Stimulated activated CD4-positive, alpha-beta T cell treated with anti-CD3 and anti-CD28 coated beads, Interleukin-12 subunit alpha, Interleukin-12 subunit beta, amount 100 ng/mL, for 48 hours (primary cell): ENCODE results near the gene CABP7.
"Not testable (repeated sequence)": the region's sequence is repeated elsewhere in the genome, so short reads cannot be mapped to it uniquely, and the experiment has no call there.

Experiments
- DNase-seq, 3 donors: peaks; one replicate each; pipeline ENCODE4 v3.0.0-alpha.2; 2020; ENCODE audit warnings: low read depth in 2 of 3, low spot score in 1 of 3

CABP7 gene

DNA sequence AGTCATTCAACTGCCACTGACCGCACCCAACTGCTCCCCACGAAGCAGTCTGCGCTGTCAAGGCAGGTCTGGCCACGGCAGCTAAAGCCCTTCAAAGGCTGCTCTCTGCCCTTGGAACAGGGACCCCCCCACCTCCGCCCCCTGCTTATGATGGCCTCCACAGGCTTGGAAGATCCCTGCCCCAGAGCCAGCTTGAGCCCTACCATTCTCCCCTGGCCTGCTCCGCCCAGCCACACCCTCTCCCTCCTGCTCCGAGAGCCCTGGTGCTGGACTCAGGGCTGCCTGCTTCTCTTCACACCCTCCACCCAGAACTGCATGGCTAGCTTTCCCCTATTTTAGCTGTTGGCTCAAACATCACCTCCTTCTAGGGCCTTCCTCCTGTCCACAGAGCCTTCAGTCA lies 28.0 kb downstream of the CABP7 start:
- no peak for DNase-seq

DNA sequence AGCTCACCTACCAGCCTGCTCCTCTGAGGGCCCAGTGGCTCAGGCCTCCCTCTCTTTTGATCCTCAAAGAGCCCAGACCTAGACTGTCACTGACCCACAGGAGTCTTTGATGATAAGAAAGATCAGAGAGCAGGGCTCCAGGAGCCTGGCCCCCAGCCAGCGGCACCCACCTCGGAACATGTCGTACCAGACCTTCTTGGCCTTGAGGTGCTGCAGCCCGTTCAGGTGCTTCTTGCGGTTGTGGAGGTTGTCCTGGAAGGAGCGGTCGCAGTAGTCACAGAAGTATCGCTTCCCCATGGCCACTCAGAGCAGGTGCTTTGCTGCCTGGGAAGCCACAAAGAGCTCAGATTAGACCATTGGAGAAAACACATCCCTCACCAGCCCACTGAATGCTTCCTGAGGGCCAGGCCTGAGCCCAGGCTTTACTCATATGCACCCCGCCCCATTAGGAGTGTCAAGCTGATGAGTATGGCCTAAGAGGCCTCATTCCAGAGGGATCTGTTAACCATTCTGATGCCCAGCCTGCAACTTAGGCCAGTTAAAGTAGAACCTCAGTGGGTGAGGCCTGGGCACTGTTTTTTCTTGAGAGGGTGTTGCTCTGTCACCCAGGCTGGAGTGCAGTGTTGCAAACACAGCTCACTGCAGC lies 28.6 kb downstream of the CABP7 start:
- no peak for DNase-seq

DNA sequence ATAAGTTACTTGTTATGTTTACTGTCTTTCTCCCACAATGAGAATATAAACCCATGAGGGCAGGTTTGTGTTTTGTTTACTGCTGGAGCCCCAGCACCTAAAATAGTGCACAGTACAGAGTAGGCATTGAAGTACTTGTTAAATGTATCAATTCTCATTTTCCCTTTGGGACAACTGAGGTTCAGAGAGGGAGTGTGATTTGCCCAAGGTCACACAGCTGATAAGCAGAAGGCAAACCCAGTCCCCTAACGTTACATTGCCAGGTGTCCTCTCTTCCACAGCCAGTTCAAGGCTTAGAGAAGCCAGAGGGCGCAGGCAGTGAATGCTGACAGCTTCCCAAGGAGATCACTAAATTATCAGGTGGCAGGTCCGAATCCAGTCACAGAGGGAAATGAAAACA lies 30.2 kb downstream of the CABP7 start:
- DNase-seq = no peak

DNA sequence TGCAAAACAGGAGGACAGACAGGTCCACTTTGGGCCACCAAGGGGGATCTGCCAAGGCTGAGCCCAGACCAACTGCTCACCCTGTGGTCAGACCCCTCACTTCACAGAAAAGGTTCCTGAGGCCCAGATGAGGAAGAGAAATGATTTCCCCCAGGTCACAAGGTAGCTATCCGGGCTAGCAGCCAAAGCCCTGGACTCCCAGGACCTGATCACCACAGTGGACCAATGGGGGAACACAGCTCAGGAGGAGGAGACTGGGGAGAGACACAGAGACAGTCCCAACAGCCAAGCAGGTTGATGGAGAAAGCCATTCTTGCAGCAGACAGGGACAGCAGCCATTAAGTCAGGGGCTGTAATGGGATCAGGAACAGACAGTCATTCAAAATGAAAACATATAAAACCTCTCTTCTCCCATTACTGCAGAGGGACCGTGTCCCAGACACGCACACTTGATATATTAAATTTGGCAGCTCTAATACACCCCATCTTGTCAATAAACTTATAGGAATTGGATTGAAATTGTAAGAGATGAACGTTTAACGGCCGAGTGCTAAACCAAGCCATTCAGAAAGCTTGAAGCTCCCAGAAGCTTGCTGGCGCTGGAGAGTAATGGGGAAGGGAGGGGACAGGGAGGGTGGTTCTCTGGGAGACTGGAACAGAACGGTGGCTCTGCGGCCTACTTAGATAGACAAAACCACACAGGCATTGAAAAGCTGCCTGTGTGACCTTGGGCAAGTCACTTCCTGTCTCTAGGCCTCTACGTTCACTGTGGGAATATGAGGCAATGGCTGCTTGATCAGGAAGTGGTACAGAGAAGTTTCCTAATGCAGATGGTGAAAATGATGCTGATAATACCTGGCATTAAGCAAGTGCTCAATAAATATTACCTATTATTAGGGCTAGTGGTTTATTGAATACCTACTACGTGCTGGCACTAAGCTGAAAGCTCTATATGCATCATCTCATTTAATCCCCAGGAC lies 31.0 kb downstream of the CABP7 start:
- DNase-seq = no peak

DNA sequence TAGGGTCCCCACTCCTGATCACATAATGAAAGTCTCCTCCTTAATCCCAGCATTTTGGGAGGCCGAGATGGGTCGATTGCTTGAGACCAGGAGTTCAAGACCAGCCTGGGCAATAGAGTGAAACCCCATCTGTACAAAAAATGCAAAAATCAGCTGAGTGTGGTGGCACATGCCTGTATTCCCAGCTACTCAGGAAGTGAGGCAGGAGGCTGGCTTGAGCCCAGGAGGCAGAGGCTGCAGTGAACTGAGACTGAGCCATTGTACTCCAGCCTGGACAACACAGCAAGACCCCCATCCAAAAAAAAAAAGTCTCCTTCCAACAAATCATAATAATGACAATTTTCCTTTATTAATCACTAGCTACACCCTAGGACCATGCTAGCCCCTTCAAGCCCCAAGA lies 31.9 kb downstream of the CABP7 start:
- DNase-seq = no peak

DNA sequence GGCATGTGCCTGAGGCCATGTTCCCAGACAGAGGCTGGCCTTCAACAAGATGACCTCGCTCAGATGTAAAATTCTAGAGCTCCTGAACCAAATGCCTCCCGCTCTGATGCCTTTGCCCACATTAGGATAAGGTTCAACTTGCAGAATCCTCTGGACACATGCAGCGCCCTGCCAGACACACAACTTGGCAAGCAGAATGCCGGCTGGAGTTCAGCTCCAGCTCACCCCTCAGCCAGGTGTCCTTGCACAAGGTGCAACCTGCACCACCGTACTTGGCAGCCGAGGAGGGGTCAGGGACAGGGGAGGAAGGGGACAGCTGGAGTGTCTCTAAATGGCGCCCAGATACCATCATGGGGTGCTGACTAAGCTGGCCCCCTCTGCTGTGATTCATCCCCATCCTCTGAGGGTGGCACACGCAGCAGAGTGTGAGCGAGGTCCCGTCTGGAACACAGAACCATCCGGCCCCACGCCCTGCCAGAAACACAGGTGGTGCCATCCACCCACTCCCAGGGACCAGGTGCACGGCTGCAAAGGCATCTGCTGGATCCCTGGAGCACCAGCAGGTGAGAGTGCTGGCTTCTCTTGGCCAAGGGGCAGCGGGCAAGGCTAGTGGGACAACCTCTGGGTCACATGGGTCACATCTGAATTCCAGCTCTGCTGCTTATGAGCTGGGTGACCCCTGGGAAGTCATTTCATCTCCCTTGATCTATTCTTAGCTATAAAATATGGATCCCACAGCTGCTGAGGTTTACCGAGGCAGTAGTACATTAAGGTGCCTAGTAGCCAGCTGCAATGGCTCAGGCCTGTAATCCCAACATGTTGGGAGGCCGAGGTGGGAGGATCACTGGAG lies 34.2 kb downstream of the CABP7 start:
- no peak for DNase-seq

DNA sequence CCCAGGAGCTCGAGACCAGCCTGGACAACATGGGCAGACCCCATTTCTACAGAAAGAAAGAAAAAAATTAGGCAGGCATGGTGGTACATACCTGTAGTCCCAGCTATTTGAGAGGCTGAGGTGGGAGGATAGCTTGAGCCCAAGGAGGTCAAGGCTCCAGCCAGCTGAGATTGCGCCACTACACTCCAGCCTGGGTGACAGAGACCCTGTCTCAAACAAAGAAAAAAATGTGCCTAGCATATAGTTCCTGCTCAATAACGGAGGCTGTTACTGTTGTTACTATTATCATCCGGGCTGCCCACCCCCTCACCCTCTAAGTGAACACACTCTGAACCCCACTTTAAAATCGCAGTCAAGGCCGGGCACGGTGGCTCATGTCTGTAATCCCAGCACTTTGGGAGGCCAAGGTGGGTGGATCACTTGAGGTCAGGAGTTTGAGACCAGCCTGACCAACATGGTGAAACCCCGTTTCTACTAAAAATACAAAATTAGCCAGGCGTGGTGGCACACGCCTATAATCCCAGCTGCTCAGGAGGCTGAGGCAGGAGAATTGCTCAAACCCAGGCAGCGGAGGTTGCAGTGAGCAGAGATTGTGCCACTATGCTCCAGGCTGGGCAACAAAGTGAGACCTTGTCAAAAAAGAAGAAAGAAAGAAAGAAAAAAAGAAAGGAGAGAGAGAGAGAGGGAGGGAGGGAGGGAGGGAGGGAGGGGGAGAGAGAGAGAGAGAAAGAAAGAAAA lies 35.0 kb downstream of the CABP7 start:
- not testable (repeated sequence) for DNase-seq

DNA sequence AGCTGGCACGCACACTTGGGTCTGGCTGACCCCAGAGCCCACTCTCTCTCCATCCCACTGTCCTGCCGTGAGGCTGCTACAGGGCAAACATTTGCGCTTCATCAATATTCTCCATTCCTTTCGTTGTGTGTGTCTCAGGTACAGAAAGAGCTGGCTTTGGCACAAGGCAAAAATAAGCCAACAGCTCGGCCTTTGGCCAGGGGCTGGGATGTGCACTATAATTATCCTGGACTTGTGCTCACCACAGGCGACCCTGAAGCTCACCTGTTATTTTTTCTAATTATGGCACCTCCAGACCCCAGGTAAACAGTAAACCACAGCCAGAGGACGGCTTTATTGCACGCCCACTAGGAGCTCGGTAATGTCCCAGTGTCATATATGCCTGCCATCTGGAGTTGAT lies 36.1 kb downstream of the CABP7 start:
- no peak for DNase-seq

DNA sequence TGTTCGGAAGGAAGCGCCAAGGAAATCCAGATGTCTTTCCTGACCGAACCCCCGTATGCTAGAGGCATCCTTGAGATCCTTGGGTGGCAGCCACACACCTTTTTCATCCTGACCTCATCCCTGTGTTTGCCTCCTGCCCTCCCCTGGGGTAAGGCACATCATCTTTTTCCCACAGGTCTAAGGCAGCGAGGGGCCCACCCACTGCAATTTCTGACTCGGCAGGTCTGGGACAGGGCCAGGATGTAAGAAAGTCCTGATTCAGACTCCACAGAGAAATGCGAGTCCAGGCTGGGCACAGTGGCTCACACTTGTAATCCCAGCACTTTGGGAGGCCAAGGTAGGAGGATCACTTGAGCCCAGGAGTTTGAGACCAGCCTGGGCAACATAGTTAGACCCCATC lies 36.5 kb downstream of the CABP7 start:
- DNase-seq = no peak

DNA sequence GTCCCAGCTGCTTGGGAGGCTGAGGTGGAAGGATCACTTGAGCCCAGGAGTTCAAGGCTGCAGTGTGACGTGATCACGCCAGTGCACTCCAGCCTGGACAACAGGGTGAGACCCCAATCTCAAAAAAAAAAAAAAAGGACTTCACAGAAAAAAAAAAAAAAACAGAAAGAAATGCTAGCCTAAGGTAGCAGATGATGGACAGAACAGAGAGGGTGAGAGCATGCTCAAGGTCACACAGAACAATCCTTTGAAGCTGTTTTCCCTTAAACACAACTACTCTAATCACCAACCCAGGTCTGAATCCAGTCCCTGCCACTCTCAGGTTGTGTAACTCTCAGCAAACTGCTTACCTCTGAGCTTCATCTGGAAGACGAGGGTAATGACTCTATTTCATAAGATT lies 37.3 kb downstream of the CABP7 start:
- DNase-seq = no peak

DNA sequence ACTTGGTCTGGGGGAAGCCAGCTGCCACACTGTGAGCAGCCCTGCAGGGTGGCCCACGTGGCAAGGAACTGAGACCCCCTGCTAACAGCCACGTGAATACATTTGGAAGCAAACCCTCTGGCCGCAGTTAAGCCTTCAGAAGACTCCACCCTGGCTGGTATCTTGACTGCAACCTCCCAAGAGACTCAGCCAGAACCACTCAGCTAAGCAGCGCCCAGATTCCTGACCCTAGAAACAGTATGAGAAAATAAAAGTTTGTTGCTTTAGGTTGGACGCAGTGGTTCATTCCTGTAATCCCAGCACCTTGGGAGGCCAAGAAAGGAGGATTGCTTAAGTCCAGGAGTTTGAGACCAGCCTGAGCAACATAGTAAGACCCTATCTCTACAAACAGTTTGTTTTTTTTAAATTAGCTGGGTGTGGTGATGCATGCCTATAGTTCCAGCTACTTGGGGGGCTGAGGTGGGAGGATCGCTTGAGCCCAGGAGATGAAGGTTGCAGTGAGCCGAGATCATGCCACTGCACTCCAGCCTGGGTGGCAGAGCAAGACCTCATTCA lies 38.3 kb downstream of the CABP7 start:
- DNase-seq = no peak

DNA sequence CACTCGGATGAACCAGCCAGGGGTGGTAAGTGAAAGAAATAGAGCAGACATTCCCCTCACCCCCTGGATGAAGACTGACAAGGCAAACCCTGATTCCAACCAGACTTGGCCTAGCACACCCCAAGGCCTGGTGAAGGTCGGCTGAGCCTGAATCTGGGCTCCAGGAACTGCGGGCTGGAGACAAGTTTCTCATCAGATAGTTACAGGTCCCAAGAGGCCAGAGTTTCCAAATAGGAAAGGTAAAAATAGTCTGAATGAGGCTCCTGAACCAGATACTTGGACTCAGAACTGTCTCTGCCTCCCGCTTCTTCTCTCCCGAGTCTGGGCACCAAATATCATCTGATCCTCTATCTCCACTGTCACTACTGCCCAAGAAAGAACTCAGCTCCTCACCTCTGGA lies 39.2 kb downstream of the CABP7 start:
- no peak for DNase-seq

DNA sequence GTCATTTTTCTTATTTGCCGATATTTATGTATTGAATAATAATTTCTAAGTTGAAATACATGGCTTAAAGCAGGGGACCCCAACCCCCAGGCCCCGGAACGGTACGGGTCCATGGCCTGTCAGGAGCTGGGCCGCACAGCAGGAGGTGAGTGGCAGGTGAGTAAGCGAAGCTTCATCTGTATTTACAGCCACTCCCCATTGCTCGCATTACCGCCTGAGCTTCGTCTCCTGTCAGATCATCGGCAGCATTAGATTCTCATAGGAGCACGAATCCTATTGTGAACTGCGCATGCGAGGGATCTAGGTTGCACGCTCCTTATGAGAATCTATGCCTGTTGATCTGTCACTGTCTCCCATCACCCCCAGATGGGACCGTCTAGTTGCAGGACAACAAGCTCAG lies 42.5 kb downstream of the CABP7 start:
- DNase-seq = no peak

DNA sequence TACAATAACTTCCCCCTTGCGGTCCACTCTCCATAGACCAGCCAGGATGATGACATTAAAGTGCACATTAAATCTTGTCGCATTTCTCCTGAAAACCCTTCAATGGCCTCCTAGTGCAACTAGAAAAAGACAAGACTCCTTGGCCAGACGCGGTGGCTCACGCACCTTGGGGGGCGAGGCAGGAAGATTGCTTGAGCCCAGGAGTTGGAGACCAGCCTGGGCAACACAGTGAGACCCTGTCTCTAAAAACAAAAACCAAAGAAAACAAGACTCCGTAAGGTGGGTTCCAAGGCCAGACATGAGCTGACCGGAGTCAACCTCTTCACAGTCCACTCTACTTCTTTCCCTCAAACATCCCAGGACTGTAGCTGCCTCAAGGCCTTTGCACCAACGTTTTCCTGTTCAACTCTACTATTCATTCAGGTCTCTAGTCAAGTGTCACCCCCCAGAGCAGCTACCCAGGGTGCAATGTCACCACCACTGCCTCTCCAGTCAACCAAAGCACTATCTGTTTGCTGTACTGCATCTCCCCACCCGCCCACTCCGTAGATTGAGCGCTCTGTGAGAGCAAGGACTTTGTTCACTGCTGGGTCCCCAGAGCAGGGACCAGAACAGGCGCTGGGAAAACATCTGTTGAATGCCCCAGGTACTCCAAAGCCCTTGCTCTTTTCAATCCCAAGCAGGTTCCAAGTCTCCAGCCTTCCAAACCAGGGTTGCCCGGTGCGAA lies 46.3 kb downstream of the CABP7 start:
- peak; percentile 10 to 23 (median 16) for DNase-seq

DNA sequence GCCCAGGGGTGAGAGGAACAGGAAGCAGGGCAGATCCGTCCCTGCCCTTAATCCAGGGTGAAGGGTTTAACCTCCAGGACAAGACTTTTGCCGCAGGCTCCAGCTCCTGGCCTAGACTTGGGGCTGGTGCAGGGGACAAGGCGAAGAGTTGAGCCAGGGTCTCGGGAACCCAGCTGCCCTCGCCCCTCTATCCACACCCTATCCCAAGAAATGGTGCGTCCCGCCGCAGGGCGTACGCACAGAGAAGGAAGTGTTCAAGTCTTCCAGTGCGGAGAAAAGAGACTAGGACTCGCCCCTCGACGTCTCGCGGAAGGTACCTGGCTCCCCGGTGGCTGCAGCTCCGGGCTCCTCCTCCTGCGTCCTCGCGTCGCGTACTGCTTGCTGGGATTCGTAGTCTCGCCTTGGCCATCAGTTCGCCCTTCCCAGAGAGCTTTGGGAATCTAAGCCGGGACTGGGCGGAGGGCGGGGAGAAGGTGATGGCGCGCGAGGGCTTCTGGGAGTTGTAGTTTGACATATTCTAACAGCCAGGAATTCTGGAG lies 46.9 kb downstream of the CABP7 start, which contains the start of gene ZMAT5:
Gene ZMAT5, minus strand, starts transcription at position 376 of the 539 bp plus-strand sequence. CDS start 18,463 bp downstream, outside the sequence.
- DNase-seq = peak; percentile 82 to 90 (median 90)

DNA sequence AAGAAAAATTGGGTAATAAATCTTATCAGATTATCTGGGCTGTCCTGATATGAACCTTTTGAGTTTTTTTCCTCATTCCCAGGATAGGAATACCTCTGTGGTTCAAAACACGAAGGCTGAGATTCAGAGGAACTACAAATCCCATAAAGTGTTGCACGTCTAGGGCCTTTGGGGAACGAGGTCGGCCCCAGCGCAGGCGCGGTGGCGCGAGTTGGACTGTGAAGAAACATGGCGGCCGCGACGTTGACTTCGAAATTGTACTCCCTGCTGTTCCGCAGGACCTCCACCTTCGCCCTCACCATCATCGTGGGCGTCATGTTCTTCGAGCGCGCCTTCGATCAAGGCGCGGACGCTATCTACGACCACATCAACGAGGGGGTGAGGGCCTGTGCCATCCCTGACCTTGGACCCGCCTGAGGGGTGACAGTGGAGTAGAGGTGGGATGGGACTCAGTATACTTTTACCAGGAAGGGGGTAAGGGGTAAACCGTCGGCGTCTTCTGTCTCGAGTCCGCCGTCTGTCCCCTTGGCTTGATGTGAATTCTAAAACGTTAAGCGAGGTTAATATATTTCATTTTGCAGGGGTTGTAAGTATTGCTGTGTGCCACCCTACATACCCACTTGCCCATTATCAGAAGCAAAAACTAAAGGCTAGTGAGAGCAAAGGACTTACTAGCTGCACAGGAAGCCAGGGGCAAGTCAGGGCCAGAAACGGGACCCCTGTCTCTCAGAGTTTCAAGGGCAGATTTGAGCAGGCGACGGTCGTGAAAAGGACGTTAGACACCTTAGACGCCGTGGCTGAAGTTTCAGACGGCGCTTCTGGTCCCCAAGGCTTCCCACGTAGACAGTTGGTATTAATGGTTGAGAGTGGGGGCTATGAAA lies 47.6 kb downstream of the CABP7 start, which contains the start of gene UQCR10:
Gene UQCR10, plus strand, starts transcription at position 199 of the 881 bp plus-strand sequence. Its CDS starts 30 bp downstream, at position 229.
- peak; percentile 86 to 92 (median 88) for DNase-seq

DNA sequence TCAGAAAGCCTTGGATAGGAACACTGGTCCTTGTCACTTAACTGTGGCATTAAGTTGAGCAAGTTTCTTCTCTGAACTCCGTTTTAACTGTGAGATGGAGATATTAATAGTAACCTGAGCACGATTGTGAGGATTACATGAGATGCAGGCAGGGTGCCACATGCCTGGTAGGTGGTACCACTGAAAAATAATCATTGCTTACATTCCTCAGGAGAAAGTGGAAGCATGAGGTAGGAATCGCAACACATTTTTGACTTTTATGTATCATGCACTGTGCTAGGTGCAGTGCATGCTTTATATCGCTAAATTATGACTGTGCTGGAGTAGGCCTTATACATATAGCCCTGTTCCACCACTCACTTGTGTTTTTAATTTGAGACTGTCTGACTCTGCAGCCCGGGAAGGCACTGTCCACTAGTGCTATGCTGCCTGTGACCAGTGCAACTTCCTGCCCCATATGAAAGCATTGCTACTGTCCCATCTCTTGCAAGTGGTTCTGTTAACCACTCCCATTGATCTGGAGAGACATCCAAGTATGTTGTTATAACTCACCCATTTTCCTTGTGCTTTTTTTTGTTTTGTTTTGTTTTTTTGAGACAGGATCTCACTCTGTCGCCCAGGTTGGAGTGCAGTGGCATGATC lies 48.4 kb downstream of the CABP7 start:
- no peak for DNase-seq
